NT2/D1 (cell line): ENCODE data around the gene CORO7.

Experiments
- DNase-seq: peaks from one replicate; pipeline ENCODE4 v3.0.0-alpha.2; 2011; ENCODE audit warnings: low read depth, low spot score
- H3K27me3 ChIP-seq: 2 replicates; pipeline ENCODE4 v1.6.0; 2011; ENCODE audit warnings: mild to moderate bottlenecking; ENCODE audit not compliant: insufficient read length, insufficient read depth
- H3K36me3 ChIP-seq: 2 replicates; pipeline ENCODE4 v1.6.1; 2011; ENCODE audit warnings: mild to moderate bottlenecking, low read length, mixed read lengths; ENCODE audit not compliant: insufficient read depth, insufficient read length
- H3K4me1 ChIP-seq: 2 replicates; pipeline ENCODE4 v1.5.1; 2011; ENCODE audit not compliant: insufficient read depth, insufficient read length
- H3K4me3 ChIP-seq: 2 replicates; pipeline ENCODE4 v1.5.1; 2011; ENCODE audit warnings: low read depth; ENCODE audit not compliant: insufficient read length
- H3K9ac ChIP-seq: 2 replicates; pipeline ENCODE4 v1.6.0; 2011; ENCODE audit warnings: low read depth; ENCODE audit not compliant: insufficient read length
- H3K9me3 ChIP-seq: 2 replicates; pipeline ENCODE4 v1.5.1; 2011; ENCODE audit warnings: mild to moderate bottlenecking, low read length; ENCODE audit not compliant: insufficient read depth
- SUZ12 ChIP-seq: IDR thresholded peaks from 2 replicates; pipeline ENCODE4 v1.6.1; 2011; ENCODE audit not compliant: insufficient read length, insufficient read depth; ENCODE audit errors: extremely low read depth
- YY1 ChIP-seq: IDR thresholded peaks from 2 replicates; pipeline ENCODE4 v1.6.1; 2011; ENCODE audit not compliant: insufficient read length, insufficient read depth
- ZNF274 ChIP-seq: IDR thresholded peaks from 2 replicates; pipeline ENCODE4 v1.6.1; 2011; ENCODE audit warnings: mild to moderate bottlenecking, low read depth, low read length

The CORO7 gene

GRCh38 chr16:4435337-4436067 lies 19.1 kb upstream of the CORO7 start:
- H3K36me3 ChIP-seq = peaks cover 88% of the 10 kb centered on the region
- no peak for TF ChIP-seq SUZ12
- TF ChIP-seq ZNF274 = no peak
- TF ChIP-seq YY1 = no peak
- no peak overlapping the region for H3K4me3 ChIP-seq
- no peaks in the 10 kb centered on the region for H3K27me3 ChIP-seq
- DNase-seq = no peak
- no peak overlapping the region for H3K9ac ChIP-seq
- H3K4me1 ChIP-seq = no peaks in the 10 kb centered on the region
- H3K9me3 ChIP-seq = no peaks in the 10 kb centered on the region

DNA sequence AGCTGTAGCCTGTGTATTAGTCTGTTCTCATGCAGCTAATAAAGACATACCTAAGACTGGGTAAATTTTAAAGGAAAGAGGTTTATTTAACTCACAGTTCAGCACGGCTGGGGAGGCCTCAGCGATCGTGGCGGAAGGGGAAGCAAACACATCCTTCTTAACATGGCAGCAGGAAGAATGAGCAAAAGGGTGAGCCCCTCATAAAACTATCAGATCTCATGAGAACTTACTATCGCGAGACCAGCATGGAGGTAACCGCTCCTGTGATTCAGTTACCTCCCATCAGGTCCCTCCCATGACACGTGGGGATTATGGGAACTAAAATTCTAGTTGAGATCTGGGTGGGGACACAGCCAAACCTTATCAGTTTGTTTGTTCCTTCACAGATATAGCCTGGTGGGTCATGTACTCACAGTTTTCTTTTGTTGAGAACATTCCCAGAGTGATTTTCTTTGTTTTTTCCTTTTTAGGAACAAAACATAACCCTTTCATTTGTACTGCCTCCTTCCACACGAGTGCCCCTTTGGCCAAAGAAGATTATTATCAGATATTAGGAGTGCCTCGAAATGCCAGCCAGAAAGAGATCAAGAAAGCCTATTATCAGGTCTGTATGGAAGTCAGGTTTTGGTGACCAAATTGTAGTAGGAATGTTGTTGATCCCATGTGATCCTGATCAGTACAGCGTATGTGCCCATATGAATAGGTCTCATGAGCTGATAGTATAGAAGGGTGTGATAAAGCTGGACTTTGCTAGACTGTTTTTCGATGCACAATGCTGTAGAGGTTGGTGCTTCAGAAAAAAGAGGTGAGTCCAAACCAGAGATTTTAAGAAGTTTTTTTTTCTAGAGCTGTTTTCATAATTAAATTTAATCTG lies 17.8 kb upstream of the CORO7 start:
- H3K9ac ChIP-seq = no peak overlapping the region
- TF ChIP-seq ZNF274 (no peak), YY1 (no peak), SUZ12 (no peak)
- no peaks in the 10 kb centered on the region for H3K4me1 ChIP-seq
- DNase-seq = no peak
- H3K9me3 ChIP-seq = no peaks in the 10 kb centered on the region
- no peaks in the 10 kb centered on the region for H3K27me3 ChIP-seq
- peaks cover 88% of the 10 kb centered on the region for H3K36me3 ChIP-seq
- H3K4me3 ChIP-seq = no peak overlapping the region

DNA sequence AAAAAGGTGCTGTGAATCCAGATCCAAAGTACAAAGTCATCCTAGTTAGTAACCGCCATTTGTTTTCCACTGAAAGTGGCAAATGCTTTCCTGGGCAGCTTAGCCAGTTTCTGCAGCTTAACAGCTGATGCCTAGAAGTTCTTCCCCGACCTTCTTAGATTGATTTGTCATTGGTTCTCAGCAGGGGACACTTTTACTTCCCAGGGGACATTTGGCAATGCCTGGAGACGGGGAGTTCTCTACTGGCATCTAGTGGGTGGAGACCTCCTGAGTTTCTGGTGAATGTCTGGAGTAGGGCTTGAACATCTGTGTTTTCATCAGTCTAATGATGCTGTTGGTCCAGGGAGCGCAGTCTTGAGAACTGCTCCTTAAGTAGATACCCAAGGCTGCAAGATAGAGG lies 16.8 kb upstream of the CORO7 start:
- no peaks in the 10 kb centered on the region for H3K4me1 ChIP-seq
- no peak overlapping the region for H3K9ac ChIP-seq
- DNase-seq = no peak
- H3K36me3 ChIP-seq = peaks cover 87% of the 10 kb centered on the region
- H3K9me3 ChIP-seq = no peaks in the 10 kb centered on the region
- TF ChIP-seq SUZ12 (no peak), ZNF274 (no peak), YY1 (no peak)
- H3K27me3 ChIP-seq = no peaks in the 10 kb centered on the region
- no peak overlapping the region for H3K4me3 ChIP-seq

DNA sequence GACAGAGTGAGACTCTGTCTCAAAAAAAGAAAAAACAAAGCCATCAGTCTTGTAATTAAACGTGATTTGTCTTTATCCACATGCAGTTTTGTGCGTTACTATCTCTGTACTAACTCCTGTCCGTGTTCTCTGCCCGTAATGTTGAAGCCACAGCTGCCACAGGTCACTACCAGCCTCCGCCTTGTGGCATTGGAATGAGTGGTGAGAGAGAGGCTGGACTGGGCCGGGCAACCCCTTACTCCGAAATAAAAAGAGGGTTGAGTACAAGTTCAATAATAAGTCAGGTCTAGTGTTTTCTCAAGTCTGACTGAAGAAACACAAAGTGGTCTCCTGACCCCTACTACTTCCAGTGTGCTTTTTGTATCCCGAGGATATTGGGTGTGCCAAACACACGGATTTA lies 14.6 kb upstream of the CORO7 start:
- TF ChIP-seq ZNF274 (no peak), SUZ12 (no peak), YY1 (no peak)
- H3K27me3 ChIP-seq = no peaks in the 10 kb centered on the region
- H3K9ac ChIP-seq = no peak overlapping the region
- no peak for DNase-seq
- H3K4me1 ChIP-seq = no peaks in the 10 kb centered on the region
- H3K9me3 ChIP-seq = no peaks in the 10 kb centered on the region
- no peak overlapping the region for H3K4me3 ChIP-seq
- H3K36me3 ChIP-seq = peaks cover 79% of the 10 kb centered on the region

DNA sequence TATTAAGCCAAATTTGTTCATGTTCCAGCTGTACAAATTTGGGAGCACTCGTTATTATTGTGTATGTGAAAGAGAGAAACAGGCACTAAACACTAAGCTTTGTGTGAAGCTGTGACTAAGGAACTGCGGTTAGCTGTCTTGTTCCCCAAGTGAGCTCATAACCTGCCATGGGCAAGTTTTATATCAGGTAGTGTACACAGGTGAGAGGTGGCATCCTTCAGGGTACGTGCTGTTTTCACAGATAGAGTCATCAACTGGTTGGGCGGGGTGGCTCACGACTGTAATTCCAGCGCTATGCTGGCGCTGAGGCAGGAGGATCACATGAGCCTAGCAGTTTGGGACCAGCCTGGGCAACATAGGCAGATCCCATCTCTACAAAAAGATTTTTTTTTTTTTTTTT lies 12.1 kb upstream of the CORO7 start:
- TF ChIP-seq YY1 = no peak
- Histone ChIP-seq H3K4me3 (no peak overlapping the region), H3K27me3 (no peaks in the 10 kb centered on the region), H3K4me1 (no peaks in the 10 kb centered on the region), H3K9me3 (no peaks in the 10 kb centered on the region), H3K36me3 (peaks cover 55% of the 10 kb centered on the region), H3K9ac (no peak overlapping the region)
- no peak for DNase-seq

- Histone ChIP-seq H3K4me1 (no peaks in the 10 kb centered on the region), H3K36me3 (peaks cover 46% of the 10 kb centered on the region), H3K27me3 (no peaks in the 10 kb centered on the region), H3K9ac (peak overlapping the region; percentile 100), H3K4me3 (peak overlapping the region; percentile 94), H3K9me3 (no peaks in the 10 kb centered on the region)
- no peak for DNase-seq
- TF ChIP-seq ZNF274 (no peak), YY1 (no peak), SUZ12 (no peak)
Observed at GRCh38 chr16:4426722-4427372, 10.5 kb upstream of the CORO7 start.
